ENCODE results near the gene ZC3H12D. TPM values are rescaled to one million over a fixed set of nuclear protein-coding genes. Genes with fewer than 3 reads are reported as not detected.

ZC3H12D gene
- total RNA-seq, 4 donors from 2014 or later: 1.6 to 7.2 (median 3.1) TPM

- no peaks in the 10 kb centered on the region for H3K27me3 ChIP-seq
- no peaks in the 10 kb centered on the region for H3K36me3 ChIP-seq
- TF ChIP-seq EP300 (IDR thresholded peaks at IDR 0.05): no peak
- TF ChIP-seq CTCF (IDR thresholded peaks at IDR 0.05): no peak
- no peak for TF ChIP-seq POLR2A (IDR thresholded peaks at IDR 0.05)
- H3K4me3 ChIP-seq: no peak overlapping the region
- DNase-seq (ENCODE audit: low spot score in 2 of 2): no peak
- 91 to 98% methylated on average over 4 of the region's 4 CpGs for WGBS, 2 donors
- H3K9me3 ChIP-seq: no peaks in the 10 kb centered on the region
- H3K4me1 ChIP-seq: no peaks in the 10 kb centered on the region
- no peak overlapping the region for H3K27ac ChIP-seq
Measured at GRCh38 chr6:149492798-149493343, 8.1 kb upstream of the ZC3H12D start.

GRCh38 chr6:149489967-149490366 is 5.2 kb upstream of the ZC3H12D start:
- no peak overlapping the region for H3K4me3 ChIP-seq
- no peaks in the 10 kb centered on the region for H3K27me3 ChIP-seq
- H3K4me1 ChIP-seq: peaks cover 0 to 8% (median 2%) of the 10 kb centered on the region in 4 donors
- 88 to 92% methylated on average over 4 of the region's 4 CpGs for WGBS, 2 donors
- no peak overlapping the region for H3K27ac ChIP-seq
- DNase-seq (ENCODE audit: low spot score in 2 of 2): no peak
- no peaks in the 10 kb centered on the region for H3K9me3 ChIP-seq
- H3K36me3 ChIP-seq: no peaks in the 10 kb centered on the region
- no peak for TF ChIP-seq CTCF (IDR thresholded peaks at IDR 0.05)
- no peak for TF ChIP-seq EP300 (IDR thresholded peaks at IDR 0.05)
- no peak for TF ChIP-seq POLR2A (IDR thresholded peaks at IDR 0.05)

GRCh38 chr6:149488815-149489214 is 4.0 kb upstream of the ZC3H12D start:
- no peaks in the 10 kb centered on the region for H3K27me3 ChIP-seq
- WGBS, 2 donors: 69 to 75% methylated on average over 3 of the region's 3 CpGs
- H3K9me3 ChIP-seq: no peaks in the 10 kb centered on the region
- no peak overlapping the region for H3K4me3 ChIP-seq
- no peaks in the 10 kb centered on the region for H3K36me3 ChIP-seq
- no peak overlapping the region for H3K27ac ChIP-seq
- no peak for DNase-seq (ENCODE audit: low spot score in 2 of 2)
- peaks cover 0 to 8% (median 2%) of the 10 kb centered on the region in 4 donors for H3K4me1 ChIP-seq
- TF ChIP-seq CTCF (IDR thresholded peaks at IDR 0.05): no peak
- TF ChIP-seq POLR2A (IDR thresholded peaks at IDR 0.05): no peak
- TF ChIP-seq EP300 (IDR thresholded peaks at IDR 0.05): no peak

- H3K27ac ChIP-seq: no peak overlapping the region
- H3K27me3 ChIP-seq: no peaks in the 10 kb centered on the region
Measured at GRCh38 chr6:149487316-149487715, 2.5 kb upstream of the ZC3H12D start.

More at GRCh38 chr6:149487316-149487715, 2.5 kb upstream of the ZC3H12D start:
- Histone ChIP-seq H3K36me3 (no peaks in the 10 kb centered on the region), H3K9me3 (no peaks in the 10 kb centered on the region), H3K4me1 (peaks cover 0 to 8% (median 3%) of the 10 kb centered on the region in 4 donors), H3K4me3 (no peak overlapping the region)
- no peak for DNase-seq (ENCODE audit: low spot score in 2 of 2)
- WGBS, 2 donors: 89 to 91% methylated on average over 4 of the region's 4 CpGs
- TF ChIP-seq POLR2A (IDR thresholded peaks at IDR 0.05) (no peak), CTCF (IDR thresholded peaks at IDR 0.05) (no peak), EP300 (IDR thresholded peaks at IDR 0.05) (no peak)
